Memory B cell (primary cell): ENCODE data around the gene TMTC1.
"Not testable (repeated sequence)": the region's sequence is repeated elsewhere in the genome, so short reads cannot be mapped to it uniquely, and the experiment has no call there.

Source experiments
- ATAC-seq: fragments of 150-1000 bp; cut with Tn5 transposase; 2 replicates; pipeline ENCODE4 v1.10.0; 2021; ENCODE audit warnings: low read depth, mild to moderate bottlenecking, moderate library complexity
- DNase-seq, 2 donors: peaks; one replicate each; pipeline ENCODE4 v3.0.0; 2022; ENCODE audit warnings: low spot score in 2 of 2
- H3K27ac Mint-ChIP-seq: one replicate; pipeline ENCODE4 v1.8.0; 2022; ENCODE audit warnings: mild to moderate bottlenecking, moderate library complexity, mixed read lengths
- H3K27me3 Mint-ChIP-seq: one replicate; pipeline ENCODE4 v1.8.0; 2022; ENCODE audit warnings: mixed read lengths
- H3K36me3 Mint-ChIP-seq: one replicate; pipeline ENCODE4 v1.8.0; 2022; ENCODE audit warnings: mild to moderate bottlenecking, mixed read lengths
- H3K4me1 Mint-ChIP-seq: one replicate; pipeline ENCODE4 v1.8.0; 2022; ENCODE audit warnings: mixed read lengths
- H3K4me3 Mint-ChIP-seq: one replicate; pipeline ENCODE4 v1.8.0; 2022; ENCODE audit warnings: mild to moderate bottlenecking, moderate library complexity, mixed read lengths
- H3K9me3 Mint-ChIP-seq: one replicate; pipeline ENCODE4 v1.8.0; 2022; ENCODE audit warnings: mixed read lengths

The TMTC1 gene

GRCh38 chr12:29783773-29784666 lies at the start of gene TMTC1:
Gene TMTC1 (minus strand): TSS chr12:29783942. CDS start chr12:29783751, 191 bp downstream.
- Mint-ChIP-seq H3K27me3 (peaks cover 3% of the 10 kb centered on the region), H3K4me3 (no peak within 1 kb of the TSS)

GRCh38 chr12:29831173-29831572 lies 47.4 kb upstream of the TMTC1 start:
- H3K27me3 Mint-ChIP-seq = no peaks in the 10 kb centered on the region
- no peak for DNase-seq
- ATAC-seq = no peak
- H3K27ac Mint-ChIP-seq = no peak overlapping the region
- H3K36me3 Mint-ChIP-seq = no peaks in the 10 kb centered on the region
- no peak overlapping the region for H3K4me3 Mint-ChIP-seq
- H3K4me1 Mint-ChIP-seq = no peaks in the 10 kb centered on the region
- H3K9me3 Mint-ChIP-seq = peaks cover 15% of the 10 kb centered on the region

More at GRCh38 chr12:29783773-29784666, at the start of gene TMTC1:
- no peaks in the 10 kb centered on the region for H3K36me3 Mint-ChIP-seq
- ATAC-seq (no peak), DNase-seq (no peak)
- H3K4me1 Mint-ChIP-seq = no peaks in the 10 kb centered on the region
- H3K27ac Mint-ChIP-seq = no peak within 1 kb of the TSS
- H3K9me3 Mint-ChIP-seq = no peaks in the 10 kb centered on the region

DNA sequence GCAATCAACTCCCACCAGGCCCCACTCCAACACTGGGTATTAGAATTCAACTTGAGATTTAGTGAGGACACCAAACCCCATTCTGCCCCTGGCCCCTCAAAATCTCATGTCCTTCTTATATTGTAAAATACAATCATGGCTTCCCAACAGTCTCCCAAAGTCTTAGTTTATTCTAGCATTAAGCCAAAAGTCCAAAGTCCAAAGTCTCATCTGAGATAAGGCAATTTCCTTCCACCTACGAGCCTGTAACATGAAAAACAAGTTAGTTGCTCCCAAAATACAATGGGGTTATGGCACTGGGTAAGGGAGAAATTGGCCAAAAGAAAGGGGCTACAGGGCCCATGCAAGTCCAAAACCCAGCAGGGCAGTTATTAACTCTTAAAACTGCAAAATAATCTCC lies 46.6 kb upstream of the TMTC1 start:
- Mint-ChIP-seq H3K4me3 (no peak overlapping the region), H3K27me3 (no peaks in the 10 kb centered on the region), H3K27ac (no peak overlapping the region), H3K9me3 (peaks cover 12% of the 10 kb centered on the region), H3K36me3 (no peaks in the 10 kb centered on the region), H3K4me1 (no peaks in the 10 kb centered on the region)
- DNase-seq (no peak), ATAC-seq (no peak)

GRCh38 chr12:29818916-29819623 lies 35.3 kb upstream of the TMTC1 start:
- ATAC-seq (no peak), DNase-seq (no peak)
- peaks cover 1% of the 10 kb centered on the region for H3K9me3 Mint-ChIP-seq
- no peak overlapping the region for H3K27ac Mint-ChIP-seq
- H3K27me3 Mint-ChIP-seq = no peaks in the 10 kb centered on the region
- H3K4me3 Mint-ChIP-seq = no peak overlapping the region
- H3K36me3 Mint-ChIP-seq = no peaks in the 10 kb centered on the region
- no peaks in the 10 kb centered on the region for H3K4me1 Mint-ChIP-seq

DNA sequence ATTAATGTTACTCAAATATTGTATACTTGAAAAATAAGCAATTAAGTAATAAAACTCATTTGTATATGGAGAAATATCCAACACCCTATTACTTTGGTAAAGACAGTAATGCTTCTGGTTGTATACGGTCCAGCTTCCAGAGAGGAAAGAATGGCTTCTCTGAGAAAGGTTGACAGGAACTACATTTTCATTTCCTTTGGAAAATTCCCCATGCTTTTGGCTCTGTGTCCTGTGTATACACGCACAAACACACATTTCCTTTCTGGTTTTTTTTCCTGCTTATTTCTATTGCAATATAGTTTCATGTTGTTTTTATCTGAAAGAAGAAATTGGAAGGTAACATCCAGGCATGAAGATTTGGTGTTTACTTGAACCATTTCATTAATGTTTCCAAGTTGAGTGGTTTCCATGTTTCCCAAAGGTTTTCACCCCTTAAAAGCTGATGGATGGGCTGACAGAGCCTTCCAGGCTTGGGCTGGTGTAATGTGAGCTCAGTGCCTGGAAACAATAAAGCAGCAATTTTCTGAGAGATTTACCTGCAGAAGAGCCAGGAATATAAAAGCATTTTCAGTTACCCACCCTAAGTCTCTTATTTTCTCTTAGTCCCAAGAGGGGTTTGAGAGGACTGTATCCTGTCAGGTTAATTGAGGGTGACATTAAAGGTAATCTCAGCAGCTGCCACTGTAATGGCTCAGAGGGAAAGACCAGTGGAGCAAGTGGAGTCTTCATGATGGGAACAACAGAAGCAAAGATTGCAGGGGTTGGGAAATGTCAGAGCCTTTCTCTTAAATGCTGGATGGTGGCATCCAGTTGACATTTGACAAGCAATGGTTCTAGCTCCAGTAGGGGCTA lies 33.4 kb upstream of the TMTC1 start:
- H3K9me3 Mint-ChIP-seq = peaks cover 1% of the 10 kb centered on the region
- ATAC-seq (no peak), DNase-seq (no peak)
- no peaks in the 10 kb centered on the region for H3K27me3 Mint-ChIP-seq
- no peak overlapping the region for H3K27ac Mint-ChIP-seq
- H3K4me3 Mint-ChIP-seq = no peak overlapping the region
- H3K36me3 Mint-ChIP-seq = no peaks in the 10 kb centered on the region
- no peaks in the 10 kb centered on the region for H3K4me1 Mint-ChIP-seq

DNA sequence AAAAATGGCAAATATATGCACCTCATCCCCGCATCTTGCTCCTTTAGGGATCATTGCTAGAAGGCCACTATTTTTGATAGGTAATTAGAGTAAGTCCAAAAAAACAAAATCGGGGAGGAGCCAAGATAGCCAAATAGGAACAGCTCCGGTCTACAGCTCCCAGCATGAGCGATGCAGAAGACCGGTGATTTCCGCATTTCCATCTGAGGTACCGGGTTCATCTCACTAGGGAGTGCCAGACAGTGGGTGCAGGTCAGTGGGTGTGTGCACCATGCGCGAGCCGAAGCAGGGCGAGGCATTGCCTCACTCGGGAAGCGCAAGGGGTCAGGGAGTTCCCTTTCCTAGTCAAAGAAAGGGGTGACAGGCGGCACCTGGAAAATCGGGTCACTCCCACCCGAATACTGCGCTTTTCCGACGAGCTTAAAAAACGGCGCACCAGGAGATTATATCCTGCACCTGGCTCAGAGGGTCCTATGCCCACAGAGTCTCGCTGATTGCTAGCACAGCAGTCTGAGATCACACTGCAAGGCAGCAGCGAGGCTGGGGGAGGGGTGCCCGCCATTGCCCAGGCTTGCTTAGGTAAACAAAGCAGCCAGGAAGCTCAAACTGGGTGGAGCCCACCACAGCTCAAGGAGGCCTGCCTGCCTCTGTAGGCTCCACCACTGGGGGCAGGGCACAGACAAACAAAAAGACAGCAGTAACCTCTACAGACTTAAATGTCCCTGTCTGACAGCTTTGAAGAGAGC lies 26.0 kb upstream of the TMTC1 start:
- DNase-seq, H3K36me3 Mint-ChIP-seq, H3K9me3 Mint-ChIP-seq, H3K4me1 Mint-ChIP-seq, H3K27ac Mint-ChIP-seq, H3K4me3 Mint-ChIP-seq, H3K27me3 Mint-ChIP-seq, ATAC-seq: not testable (repeated sequence)

- Mint-ChIP-seq H3K27ac (no peak overlapping the region), H3K27me3 (no peaks in the 10 kb centered on the region), H3K4me3 (no peak overlapping the region), H3K36me3 (no peaks in the 10 kb centered on the region), H3K4me1 (no peaks in the 10 kb centered on the region), H3K9me3 (peaks cover 3% of the 10 kb centered on the region)
- no peak for DNase-seq
- ATAC-seq = no peak
Observed at GRCh38 chr12:29807129-29807528, 23.4 kb upstream of the TMTC1 start.

DNA sequence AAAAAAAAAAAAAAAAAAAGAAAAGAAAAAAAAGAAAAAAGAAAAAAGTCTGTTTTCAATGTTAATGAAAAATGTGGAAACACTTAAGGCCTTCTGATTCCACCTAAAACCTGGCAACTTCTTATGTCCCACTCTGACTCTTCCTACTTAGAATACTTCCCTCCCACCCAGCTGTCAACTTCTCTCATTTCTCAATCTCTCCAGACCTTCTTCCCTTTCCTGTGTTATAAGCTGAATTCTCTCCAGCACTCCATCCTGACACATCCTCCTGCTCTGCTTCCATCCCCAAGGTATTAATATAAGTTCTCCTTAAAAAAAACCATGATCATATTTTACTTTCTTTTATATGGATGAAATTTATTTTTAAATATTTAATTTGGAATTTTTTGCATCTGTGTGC lies 20.3 kb upstream of the TMTC1 start:
- no peaks in the 10 kb centered on the region for H3K36me3 Mint-ChIP-seq
- H3K27me3 Mint-ChIP-seq = no peaks in the 10 kb centered on the region
- no peaks in the 10 kb centered on the region for H3K4me1 Mint-ChIP-seq
- no peak for ATAC-seq
- H3K4me3 Mint-ChIP-seq = no peak overlapping the region
- H3K9me3 Mint-ChIP-seq = peaks cover 1% of the 10 kb centered on the region
- no peak for DNase-seq
- no peak overlapping the region for H3K27ac Mint-ChIP-seq

DNA sequence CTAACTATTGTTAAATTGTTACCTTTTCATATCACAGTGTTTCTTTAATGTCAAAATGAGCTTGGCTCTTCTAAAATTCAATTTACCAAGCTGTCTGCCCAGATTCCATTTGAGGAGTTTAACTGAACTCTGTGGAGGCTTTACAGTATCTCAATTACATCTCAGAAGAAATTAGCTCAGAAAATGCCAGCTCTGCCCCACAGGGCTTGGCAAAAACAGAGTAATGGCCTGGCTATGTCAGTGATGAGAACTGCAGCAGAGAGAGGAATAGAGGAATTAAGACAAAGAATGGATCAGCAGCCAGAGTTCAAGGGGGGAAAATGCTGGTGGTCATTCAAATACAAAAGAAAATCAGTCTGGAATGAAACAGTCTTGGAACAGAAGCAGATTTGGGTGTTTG lies 15.8 kb upstream of the TMTC1 start:
- Mint-ChIP-seq H3K36me3 (no peaks in the 10 kb centered on the region), H3K4me3 (no peak overlapping the region), H3K27me3 (no peaks in the 10 kb centered on the region), H3K27ac (no peak overlapping the region), H3K4me1 (no peaks in the 10 kb centered on the region), H3K9me3 (peaks cover 1% of the 10 kb centered on the region)
- DNase-seq (no peak), ATAC-seq (no peak)

GRCh38 chr12:29797565-29798355 lies 14.0 kb upstream of the TMTC1 start:
- H3K4me1 Mint-ChIP-seq = no peaks in the 10 kb centered on the region
- DNase-seq (no peak), ATAC-seq (no peak)
- H3K27ac Mint-ChIP-seq = no peak overlapping the region
- H3K27me3 Mint-ChIP-seq = no peaks in the 10 kb centered on the region
- no peaks in the 10 kb centered on the region for H3K36me3 Mint-ChIP-seq
- no peak overlapping the region for H3K4me3 Mint-ChIP-seq
- no peaks in the 10 kb centered on the region for H3K9me3 Mint-ChIP-seq

DNA sequence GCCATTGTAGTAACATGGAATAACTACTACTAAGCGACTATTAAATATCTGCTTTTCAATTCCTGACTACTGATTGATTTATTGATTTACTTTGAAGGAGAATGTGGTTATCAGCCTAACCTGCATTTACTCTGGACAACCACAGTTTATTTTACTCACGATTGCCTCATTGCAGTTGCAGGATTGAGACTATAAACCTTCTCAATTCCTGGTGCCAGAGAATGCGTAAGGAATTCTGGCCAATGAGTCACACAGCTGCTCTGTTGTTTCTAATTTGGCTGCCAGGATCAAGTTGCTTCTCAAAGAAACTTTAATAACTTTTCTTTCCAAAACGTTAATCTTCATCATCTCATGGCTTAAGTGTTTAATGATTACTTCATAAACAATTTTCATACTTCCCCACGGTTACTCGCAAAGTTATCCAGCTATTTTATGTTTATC lies 13.1 kb upstream of the TMTC1 start:
- Mint-ChIP-seq H3K27ac (no peak overlapping the region), H3K4me1 (no peaks in the 10 kb centered on the region), H3K27me3 (no peaks in the 10 kb centered on the region), H3K36me3 (no peaks in the 10 kb centered on the region), H3K4me3 (no peak overlapping the region), H3K9me3 (no peaks in the 10 kb centered on the region)
- no peak for DNase-seq
- ATAC-seq = no peak

DNA sequence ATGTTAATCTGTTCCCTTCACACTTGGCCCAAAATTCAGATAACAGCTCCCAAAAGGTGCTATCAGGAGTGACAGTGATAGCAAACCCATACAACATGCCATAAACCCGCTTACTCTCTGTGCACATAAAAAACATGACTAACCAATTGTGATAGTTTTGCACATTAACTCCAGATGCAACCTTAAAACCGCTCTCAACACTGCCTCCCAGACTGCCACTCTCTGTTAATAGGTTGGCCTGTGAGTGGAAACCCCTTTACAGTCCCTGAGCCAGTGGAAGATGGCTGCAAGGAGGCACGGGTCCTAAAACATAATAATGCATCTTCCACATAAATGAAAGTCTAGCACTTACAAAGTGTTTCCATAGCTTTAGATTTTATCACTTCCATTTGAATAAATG lies 12.0 kb upstream of the TMTC1 start:
- DNase-seq (no peak), ATAC-seq (no peak)
- no peaks in the 10 kb centered on the region for H3K36me3 Mint-ChIP-seq
- H3K27me3 Mint-ChIP-seq = no peaks in the 10 kb centered on the region
- no peaks in the 10 kb centered on the region for H3K9me3 Mint-ChIP-seq
- H3K4me1 Mint-ChIP-seq = no peaks in the 10 kb centered on the region
- H3K27ac Mint-ChIP-seq = no peak overlapping the region
- no peak overlapping the region for H3K4me3 Mint-ChIP-seq

- H3K27ac Mint-ChIP-seq = no peak overlapping the region
- ATAC-seq = no peak
- H3K4me1 Mint-ChIP-seq = no peaks in the 10 kb centered on the region
- H3K36me3 Mint-ChIP-seq = no peaks in the 10 kb centered on the region
- H3K27me3 Mint-ChIP-seq = no peaks in the 10 kb centered on the region
- no peak for DNase-seq
- no peak overlapping the region for H3K4me3 Mint-ChIP-seq
- H3K9me3 Mint-ChIP-seq = peaks cover 2% of the 10 kb centered on the region
Observed at GRCh38 chr12:29794862-29795261, 11.1 kb upstream of the TMTC1 start.
